ENCODE results near the gene FHOD1.

DNA sequence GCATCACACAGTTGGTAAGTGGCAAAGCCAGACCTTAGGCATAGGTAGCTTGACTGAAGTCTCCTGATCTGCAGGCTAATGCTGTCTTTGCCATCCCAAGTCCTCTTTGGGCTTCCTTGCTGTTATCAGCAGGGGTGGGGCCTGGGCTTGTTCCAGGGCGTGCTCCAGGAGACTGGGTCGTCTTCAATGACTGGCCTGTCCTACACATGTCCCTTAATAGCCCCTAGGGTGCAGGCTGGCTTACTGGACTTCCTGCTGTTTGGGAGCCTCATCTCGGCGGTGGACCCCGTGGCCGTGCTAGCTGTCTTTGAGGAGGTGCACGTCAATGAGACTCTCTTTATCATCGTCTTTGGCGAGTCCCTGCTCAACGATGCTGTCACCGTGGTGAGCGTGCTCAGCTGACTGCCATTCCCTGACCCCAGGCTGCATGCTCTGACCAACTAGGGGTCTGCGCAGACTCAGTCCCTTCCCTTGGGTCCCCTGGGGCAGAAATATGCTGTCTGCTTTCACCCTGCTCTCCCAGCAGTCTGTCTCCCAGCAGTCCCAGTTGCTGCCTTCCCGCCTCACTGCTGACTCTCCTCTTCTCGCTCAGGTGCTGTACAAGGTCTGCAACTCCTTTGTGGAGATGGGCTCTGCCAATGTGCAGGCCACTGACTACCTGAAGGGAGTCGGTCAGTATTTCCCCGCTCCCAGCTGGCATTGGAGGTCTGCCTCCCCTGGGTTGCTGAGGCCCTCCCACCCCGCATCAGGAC, 7.7 kb upstream of the FHOD1 start:
- TF ChIP-seq POLR2A (IDR thresholded peaks at IDR 0.05): no peak
- no peak for TF ChIP-seq CTCF (IDR thresholded peaks at IDR 0.05)
- no peak for TF ChIP-seq EP300 (IDR thresholded peaks at IDR 0.05)

Measured in gastroesophageal sphincter (tissue), 3 donors.